Measurements from ENCODE around the gene LMLN.

- TF ChIP-seq CTCF (conservative IDR thresholded peaks at IDR 0.05; ENCODE audit: low read length) (no peak), EZH2phosphoT487 (IDR thresholded peaks at IDR 0.05; ENCODE audit: borderline replicate concordance, low read depth, low read length) (no peak)
Measured at GRCh38 chr3:198070871-198071270, 110.9 kb downstream of the LMLN start.

All from OCI-LY7 (cell line).